ENCODE data around the gene GRM8. TPM values are rescaled to one million over a fixed set of nuclear protein-coding genes. Genes with fewer than 3 reads are reported as not detected.

GRM8 gene
- total RNA-seq, 1 experiment from 2014 or later: 0.40 TPM

GRCh38 chr7:126570845-126571244 is 681.9 kb downstream of the GRM8 start:
- TF ChIP-seq CTCF (IDR thresholded peaks at IDR 0.05; ENCODE audit: unreplicated experiment): no peak
- intact Hi-C loops (cut with micrococcal nuclease; ENCODE audit: unreplicated experiment): no loop called here
- CTCF ChIA-PET: no interaction called here
- no peak overlapping the region for H3K4me3 Mint-ChIP-seq (ENCODE audit: low read depth, unreplicated experiment)
- H3K27me3 Mint-ChIP-seq (ENCODE audit: unreplicated experiment): no peaks in the 10 kb centered on the region
- peaks cover 9% of the 10 kb centered on the region for H3K4me1 Mint-ChIP-seq (ENCODE audit: low read depth, unreplicated experiment)
- H3K36me3 Mint-ChIP-seq (ENCODE audit: insufficient read depth, unreplicated experiment): no peaks in the 10 kb centered on the region
- H3K9me3 Mint-ChIP-seq (ENCODE audit: low read depth, unreplicated experiment): peaks cover 3% of the 10 kb centered on the region
- no peak for DNase-seq
- H3K27ac Mint-ChIP-seq (ENCODE audit: unreplicated experiment): no peak overlapping the region
- no TSS peak for BruUV-seq (replicated peaks)

GRCh38 chr7:126569402-126569801 is 683.3 kb downstream of the GRM8 start:
- H3K27me3 Mint-ChIP-seq (ENCODE audit: unreplicated experiment): no peaks in the 10 kb centered on the region
- no peak overlapping the region for H3K27ac Mint-ChIP-seq (ENCODE audit: unreplicated experiment)
- H3K4me1 Mint-ChIP-seq (ENCODE audit: low read depth, unreplicated experiment): peaks cover 3% of the 10 kb centered on the region
- CTCF ChIA-PET: no interaction called here
- no peak overlapping the region for H3K4me3 Mint-ChIP-seq (ENCODE audit: low read depth, unreplicated experiment)
- no peak for DNase-seq
- no peaks in the 10 kb centered on the region for H3K36me3 Mint-ChIP-seq (ENCODE audit: insufficient read depth, unreplicated experiment)
- intact Hi-C loops (cut with micrococcal nuclease; ENCODE audit: unreplicated experiment): no loop called here
- no TSS peak for BruUV-seq (replicated peaks)
- TF ChIP-seq CTCF (IDR thresholded peaks at IDR 0.05; ENCODE audit: unreplicated experiment): no peak
- H3K9me3 Mint-ChIP-seq (ENCODE audit: low read depth, unreplicated experiment): peaks cover 3% of the 10 kb centered on the region

- CTCF ChIA-PET: no interaction called here
- Mint-ChIP-seq H3K9me3 (ENCODE audit: low read depth, unreplicated experiment) (no peaks in the 10 kb centered on the region), H3K4me1 (ENCODE audit: low read depth, unreplicated experiment) (no peaks in the 10 kb centered on the region), H3K36me3 (ENCODE audit: insufficient read depth, unreplicated experiment) (no peaks in the 10 kb centered on the region), H3K27ac (ENCODE audit: unreplicated experiment) (no peak overlapping the region), H3K4me3 (ENCODE audit: low read depth, unreplicated experiment) (no peak overlapping the region), H3K27me3 (ENCODE audit: unreplicated experiment) (no peaks in the 10 kb centered on the region)
- no TSS peak for BruUV-seq (replicated peaks)
- DNase-seq: no peak
- intact Hi-C loops (cut with micrococcal nuclease; ENCODE audit: unreplicated experiment): no loop called here
- no peak for TF ChIP-seq CTCF (IDR thresholded peaks at IDR 0.05; ENCODE audit: unreplicated experiment)
These were observed 695.5 kb downstream of the GRM8 start for GRCh38 chr7:126557271-126557670.

- no peak for TF ChIP-seq CTCF (IDR thresholded peaks at IDR 0.05; ENCODE audit: unreplicated experiment)
- CTCF ChIA-PET: no interaction called here
These were observed 711.3 kb downstream of the GRM8 start for GRCh38 chr7:126541406-126541805.

More at GRCh38 chr7:126541406-126541805, 711.3 kb downstream of the GRM8 start:
- Mint-ChIP-seq H3K36me3 (ENCODE audit: insufficient read depth, unreplicated experiment) (no peaks in the 10 kb centered on the region), H3K27me3 (ENCODE audit: unreplicated experiment) (no peaks in the 10 kb centered on the region), H3K4me1 (ENCODE audit: low read depth, unreplicated experiment) (no peaks in the 10 kb centered on the region), H3K9me3 (ENCODE audit: low read depth, unreplicated experiment) (peaks cover 2% of the 10 kb centered on the region), H3K4me3 (ENCODE audit: low read depth, unreplicated experiment) (no peak overlapping the region), H3K27ac (ENCODE audit: unreplicated experiment) (no peak overlapping the region)
- no peak for DNase-seq
- intact Hi-C loops (cut with micrococcal nuclease; ENCODE audit: unreplicated experiment): no loop called here
- BruUV-seq (replicated peaks): no TSS peak
